Natural killer cell (primary cell): ENCODE data around the gene TMEM94. TPM values are rescaled to one million over a fixed set of nuclear protein-coding genes. Genes with fewer than 3 reads are reported as not detected.

Experiments
- ATAC-seq, 3 donors: fragments of 150-1000 bp in 2 of 3; fragments of 200-7000 bp in 1 of 3; cut with Tn5 transposase; 1 replicate in 1 of 3; 2 replicates in 2 of 3; pipeline ENCODE4 v1.10.0; 2021; ENCODE audit warnings: mild to moderate bottlenecking in 2 of 3, moderate library complexity in 2 of 3
- DNase-seq, 2 donors: peaks; one replicate each; pipeline versions ENCODE4 v3.0.0 to v3.0.0-alpha.2; 2013 to 2021; ENCODE audit warnings: mixed read lengths in 1 of 2
- H3K27ac ChIP-seq: one replicate; pipeline ENCODE4 v1.5.1; 2013; ENCODE audit warnings: mild to moderate bottlenecking, low read length
- H3K27me3 ChIP-seq: one replicate; pipeline ENCODE4 v1.6.1; 2013; ENCODE audit warnings: low read length; ENCODE audit not compliant: control insufficient read depth, insufficient read depth
- H3K36me3 ChIP-seq: one replicate; pipeline ENCODE4 v1.6.1; 2013; ENCODE audit warnings: low read length; ENCODE audit not compliant: control insufficient read depth, insufficient read depth
- H3K4me1 ChIP-seq: one replicate; pipeline ENCODE4 v1.6.1; 2013; ENCODE audit warnings: low read length; ENCODE audit not compliant: control insufficient read depth, insufficient read depth
- H3K4me3 ChIP-seq: one replicate; pipeline ENCODE4 v1.5.1; 2013; ENCODE audit warnings: low read length
- H3K9me3 ChIP-seq: one replicate; pipeline ENCODE4 v1.6.1; 2013; ENCODE audit warnings: low read length; ENCODE audit not compliant: control insufficient read depth, insufficient read depth
- H3K27ac Mint-ChIP-seq, 2 donors: one replicate each; pipeline ENCODE4 v1.8.0; 2022; ENCODE audit warnings: mild to moderate bottlenecking in 2 of 2, mixed read lengths in 2 of 2, moderate library complexity in 1 of 2
- H3K27me3 Mint-ChIP-seq, 2 donors: one replicate each; pipeline ENCODE4 v1.8.0; 2022; ENCODE audit warnings: low read depth in 2 of 2, mixed read lengths in 2 of 2
- H3K36me3 Mint-ChIP-seq: one replicate; pipeline ENCODE4 v1.8.0; 2022; ENCODE audit warnings: mixed read lengths
- H3K4me1 Mint-ChIP-seq, 2 donors: one replicate each; pipeline ENCODE4 v1.8.0; 2022; ENCODE audit warnings: mixed read lengths in 2 of 2
- H3K4me3 Mint-ChIP-seq: one replicate; pipeline ENCODE4 v1.8.0; 2022; ENCODE audit warnings: mild to moderate bottlenecking, moderate library complexity, mixed read lengths
- H3K9me3 Mint-ChIP-seq, 2 donors: one replicate each; pipeline ENCODE4 v1.8.0; 2022; ENCODE audit warnings: mixed read lengths in 2 of 2
- WGBS: methylation state at CpG from one replicate; pipeline ENCODE4 v1.1.7; 2013; ENCODE audit warnings: missing lambda C conversion rate; ENCODE audit not compliant: insufficient coverage; 5-methylcytosine and 5-hydroxymethylcytosine counted together
- intact Hi-C: fragments of 100-400 bp; cut with micrococcal nuclease; formaldehyde crosslinking; loops from one replicate; pipeline ENCODE4 v1.14.2; 2022
- total RNA-seq, 4 donors: library from RNA; stranded (reverse); fragments of 120-200 nt in 1 of 4; gene quantifications; one replicate each; pipeline versions ENCODE4 v1.2.3 to v1.2.4, GENCODE V29; 2013 to 2022
- TF ChIP-seq, protein P1 (sequence below): fragments of 200-600 bp; IDR thresholded peaks from one replicate; pipeline ENCODE4 v1.8.0; 2022; ENCODE audit warnings: antibody characterized with exemption

TMEM94 gene
- total RNA-seq, 3 donors from 2014 or later (not counting 1 experiment from before 2014, with no cell fraction given), result 84.4 to 142 (median 104) TPM

DNA sequence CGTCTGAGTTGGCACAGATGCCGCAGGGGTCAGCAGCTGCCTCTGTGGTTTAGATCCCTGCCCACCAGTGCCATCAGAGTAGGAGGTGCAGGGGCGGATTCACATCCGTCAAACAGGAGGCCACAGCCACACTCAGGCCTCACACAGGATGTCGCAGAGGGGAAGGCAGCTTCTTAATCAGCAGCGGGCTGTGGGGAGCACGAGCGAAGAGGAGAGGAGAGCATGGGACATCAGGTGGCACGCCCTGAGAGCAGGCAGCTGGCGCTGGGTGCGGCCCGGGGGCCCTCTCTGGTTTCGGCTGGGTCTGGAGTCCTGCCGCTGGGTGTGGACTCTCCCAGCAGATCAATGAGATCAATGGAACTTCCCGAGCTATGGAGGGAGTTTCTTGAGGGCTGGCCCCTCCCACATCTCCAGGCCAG, 78.7 kb downstream of the TMEM94 start:
- DNase-seq, result peak; percentile 70 to 81
- no peaks in the 10 kb centered on the region for H3K27me3 Mint-ChIP-seq
- no peaks in the 10 kb centered on the region for H3K36me3 Mint-ChIP-seq
- peak overlapping the region; percentile 88 for H3K4me3 Mint-ChIP-seq
- TF ChIP-seq, protein P1, sequence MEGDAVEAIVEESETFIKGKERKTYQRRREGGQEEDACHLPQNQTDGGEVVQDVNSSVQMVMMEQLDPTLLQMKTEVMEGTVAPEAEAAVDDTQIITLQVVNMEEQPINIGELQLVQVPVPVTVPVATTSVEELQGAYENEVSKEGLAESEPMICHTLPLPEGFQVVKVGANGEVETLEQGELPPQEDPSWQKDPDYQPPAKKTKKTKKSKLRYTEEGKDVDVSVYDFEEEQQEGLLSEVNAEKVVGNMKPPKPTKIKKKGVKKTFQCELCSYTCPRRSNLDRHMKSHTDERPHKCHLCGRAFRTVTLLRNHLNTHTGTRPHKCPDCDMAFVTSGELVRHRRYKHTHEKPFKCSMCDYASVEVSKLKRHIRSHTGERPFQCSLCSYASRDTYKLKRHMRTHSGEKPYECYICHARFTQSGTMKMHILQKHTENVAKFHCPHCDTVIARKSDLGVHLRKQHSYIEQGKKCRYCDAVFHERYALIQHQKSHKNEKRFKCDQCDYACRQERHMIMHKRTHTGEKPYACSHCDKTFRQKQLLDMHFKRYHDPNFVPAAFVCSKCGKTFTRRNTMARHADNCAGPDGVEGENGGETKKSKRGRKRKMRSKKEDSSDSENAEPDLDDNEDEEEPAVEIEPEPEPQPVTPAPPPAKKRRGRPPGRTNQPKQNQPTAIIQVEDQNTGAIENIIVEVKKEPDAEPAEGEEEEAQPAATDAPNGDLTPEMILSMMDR, result no peak
- H3K27ac ChIP-seq, result peak overlapping the region; percentile 83
- no peaks in the 10 kb centered on the region for H3K27me3 ChIP-seq
- intact Hi-C loops, result loop anchor here (1.0 to 5.0 kb wide), 2 partner anchors 10 to 52 kb away; partner anchors contain the start of genes LLGL2 and MYO15B
- peaks cover 33 to 61% of the 10 kb centered on the region in 2 donors for H3K4me1 Mint-ChIP-seq
- H3K27ac Mint-ChIP-seq, result peak overlapping the region; percentile 92 to 94
- WGBS, result 7% methylated on average over 15 of the region's 15 CpGs
- H3K9me3 ChIP-seq, result no peaks in the 10 kb centered on the region
- peaks cover 42% of the 10 kb centered on the region for H3K4me1 ChIP-seq
- peaks cover 17% of the 10 kb centered on the region for H3K36me3 ChIP-seq
- peak; percentile 93 to 95 (median 94) for ATAC-seq
- no peaks in the 10 kb centered on the region for H3K9me3 Mint-ChIP-seq
- peak overlapping the region; percentile 1 for H3K4me3 ChIP-seq

DNA sequence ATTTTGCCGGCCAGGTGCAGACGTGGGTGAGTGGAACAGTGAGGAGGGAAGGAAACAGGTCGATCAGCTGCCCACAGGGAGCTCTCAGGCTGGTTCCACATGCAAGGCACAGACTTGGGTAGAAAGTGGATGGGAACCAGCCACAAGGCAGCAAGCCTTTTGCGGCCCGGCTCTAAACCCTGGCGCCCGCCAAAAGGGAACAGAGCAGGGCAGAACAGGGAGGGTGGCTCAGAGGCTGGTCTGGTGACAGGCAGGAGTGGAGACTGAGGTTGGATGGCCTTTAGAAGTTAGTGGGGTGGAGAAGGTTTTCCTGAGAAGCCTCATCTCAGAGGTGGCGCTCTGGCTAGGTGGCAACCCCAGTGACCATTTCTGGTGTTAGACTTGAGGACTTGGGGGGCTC, 79.4 kb downstream of the TMEM94 start:
- Histone ChIP-seq H3K27me3 (no peaks in the 10 kb centered on the region), H3K27ac (peak overlapping the region; percentile 83), H3K9me3 (no peaks in the 10 kb centered on the region), H3K36me3 (peaks cover 19% of the 10 kb centered on the region), H3K4me3 (no peak overlapping the region), H3K4me1 (peaks cover 42% of the 10 kb centered on the region)
- Mint-ChIP-seq H3K4me1 (peaks cover 39 to 64% of the 10 kb centered on the region in 2 donors), H3K27me3 (no peaks in the 10 kb centered on the region), H3K9me3 (no peaks in the 10 kb centered on the region), H3K27ac (peak overlapping the region; percentile 92 to 94), H3K36me3 (no peaks in the 10 kb centered on the region), H3K4me3 (peak overlapping the region; percentile 88)
- ATAC-seq (no peak), DNase-seq (no peak)
- intact Hi-C loops, result loop anchor here (1.0 to 5.0 kb wide), 2 partner anchors 11 to 51 kb away; partner anchors contain the start of genes LLGL2 and MYO15B
- TF ChIP-seq, protein P1, result no peak
- WGBS, result 70% methylated on average over 8 of the region's 8 CpGs

DNA sequence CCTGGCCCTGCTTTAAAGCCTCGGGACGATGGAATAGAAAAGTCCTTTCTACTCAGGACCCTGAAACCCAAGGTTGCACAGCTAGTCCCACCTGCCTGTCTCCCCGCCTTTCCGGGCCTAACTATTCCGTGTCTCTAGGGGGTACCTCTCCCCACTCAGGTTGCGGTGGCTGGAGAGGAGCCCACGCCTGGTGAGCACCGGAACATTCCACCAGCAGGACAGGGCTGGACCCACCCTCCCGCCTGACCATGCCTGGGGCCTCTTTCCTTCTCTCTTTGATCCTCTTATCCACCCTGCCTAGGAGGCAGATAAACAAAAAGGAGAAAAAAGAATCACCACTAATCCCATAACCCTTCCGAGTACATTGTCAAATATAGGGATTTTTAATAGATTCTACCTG, 79.9 kb downstream of the TMEM94 start:
- H3K4me1 Mint-ChIP-seq, result peaks cover 40 to 63% of the 10 kb centered on the region in 2 donors
- DNase-seq (no peak), ATAC-seq (no peak)
- 85% methylated on average over 9 of the region's 10 CpGs for WGBS
- Histone ChIP-seq H3K36me3 (peaks cover 19% of the 10 kb centered on the region), H3K4me3 (no peak overlapping the region), H3K9me3 (no peaks in the 10 kb centered on the region), H3K27ac (peak overlapping the region; percentile 83), H3K4me1 (peaks cover 42% of the 10 kb centered on the region), H3K27me3 (no peaks in the 10 kb centered on the region)
- H3K27ac Mint-ChIP-seq, result peak overlapping the region; percentile 92 to 94
- intact Hi-C loops, result loop anchor here (5.0 kb wide), 1 partner anchor 51 kb away; the partner anchor contains the start of gene MYO15B
- H3K27me3 Mint-ChIP-seq, result no peaks in the 10 kb centered on the region
- TF ChIP-seq, protein P1, result no peak
- H3K9me3 Mint-ChIP-seq, result no peaks in the 10 kb centered on the region
- peak overlapping the region; percentile 25 for H3K4me3 Mint-ChIP-seq
- no peaks in the 10 kb centered on the region for H3K36me3 Mint-ChIP-seq
